NB4 (cell line): ENCODE data around the gene MOCOS.

Experiments
- MYC ChIP-seq: IDR thresholded peaks from 2 replicates; pipeline ENCODE4 v1.6.1; 2011; ENCODE audit warnings: low read depth, low read length
- POLR2A ChIP-seq: IDR thresholded peaks from 2 replicates; pipeline ENCODE4 v1.6.1; 2011; ENCODE audit warnings: mild to moderate bottlenecking; ENCODE audit not compliant: insufficient read length; ENCODE audit errors: extremely low read depth
- TF ChIP-seq, protein P1 (sequence below): IDR thresholded peaks from 2 replicates; pipeline ENCODE4 v1.6.1; 2011; ENCODE audit warnings: low read depth, low read length
- TF ChIP-seq, protein P2 (sequence below): IDR thresholded peaks from one replicate; pipeline ENCODE4 v1.5.1; 2012; ENCODE audit warnings: low read depth, low read length

DNA sequence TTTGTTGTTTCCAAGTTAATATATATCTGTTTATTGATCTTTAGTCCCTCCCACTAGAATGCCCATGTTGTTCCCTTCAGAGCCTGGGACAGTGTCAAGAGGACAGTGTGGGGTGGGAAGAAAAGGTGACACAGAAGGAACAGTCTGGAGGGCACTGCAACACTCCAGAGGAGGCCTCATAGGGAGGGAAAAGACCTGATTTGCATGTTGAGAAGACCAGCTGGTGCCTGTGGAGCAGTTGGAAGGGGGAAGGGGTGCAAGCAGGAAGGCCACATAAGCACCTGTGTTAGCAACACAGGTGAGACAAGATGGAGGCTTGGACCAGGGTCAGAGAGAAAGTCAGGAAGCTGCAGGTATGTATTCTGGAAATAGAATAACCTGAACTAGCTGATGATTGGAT is 62.1 kb downstream of the MOCOS start:
- TF ChIP-seq, protein P1, sequence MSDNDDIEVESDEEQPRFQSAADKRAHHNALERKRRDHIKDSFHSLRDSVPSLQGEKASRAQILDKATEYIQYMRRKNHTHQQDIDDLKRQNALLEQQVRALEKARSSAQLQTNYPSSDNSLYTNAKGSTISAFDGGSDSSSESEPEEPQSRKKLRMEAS = no peak
- TF ChIP-seq, protein P2, sequence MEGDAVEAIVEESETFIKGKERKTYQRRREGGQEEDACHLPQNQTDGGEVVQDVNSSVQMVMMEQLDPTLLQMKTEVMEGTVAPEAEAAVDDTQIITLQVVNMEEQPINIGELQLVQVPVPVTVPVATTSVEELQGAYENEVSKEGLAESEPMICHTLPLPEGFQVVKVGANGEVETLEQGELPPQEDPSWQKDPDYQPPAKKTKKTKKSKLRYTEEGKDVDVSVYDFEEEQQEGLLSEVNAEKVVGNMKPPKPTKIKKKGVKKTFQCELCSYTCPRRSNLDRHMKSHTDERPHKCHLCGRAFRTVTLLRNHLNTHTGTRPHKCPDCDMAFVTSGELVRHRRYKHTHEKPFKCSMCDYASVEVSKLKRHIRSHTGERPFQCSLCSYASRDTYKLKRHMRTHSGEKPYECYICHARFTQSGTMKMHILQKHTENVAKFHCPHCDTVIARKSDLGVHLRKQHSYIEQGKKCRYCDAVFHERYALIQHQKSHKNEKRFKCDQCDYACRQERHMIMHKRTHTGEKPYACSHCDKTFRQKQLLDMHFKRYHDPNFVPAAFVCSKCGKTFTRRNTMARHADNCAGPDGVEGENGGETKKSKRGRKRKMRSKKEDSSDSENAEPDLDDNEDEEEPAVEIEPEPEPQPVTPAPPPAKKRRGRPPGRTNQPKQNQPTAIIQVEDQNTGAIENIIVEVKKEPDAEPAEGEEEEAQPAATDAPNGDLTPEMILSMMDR = no peak
- TF ChIP-seq POLR2A (no peak), MYC (no peak)
